IMR-90 (cell line): ENCODE data around the gene HS6ST2. TPM values are rescaled to one million over a fixed set of nuclear protein-coding genes. Genes with fewer than 3 reads are reported as not detected.

Experiments
- ATAC-seq: fragments of 200-7000 bp; cut with Tn5 transposase; 2 replicates; pipeline ENCODE4 v1.9.1; 2020; ENCODE audit warnings: low read depth, mild to moderate bottlenecking, moderate library complexity
- BruUV-seq: library from RNA; stranded (reverse); fragments of 400-500 nt; replicated peaks from 2 replicates; lab custom pipeline; 2021; lab: Mats Ljungman, UMichigan
- CTCF ChIA-PET: fragments of 300-600 bp; formaldehyde crosslinking; extraction: SDS; loops from one replicate; lab custom pipeline; 2021; ENCODE audit warnings: antibody characterized with exemption; lab: Yijun Ruan, JAX
- POLR2A ChIA-PET: fragments of 300-600 bp; sonication (Branson Sonifier 250); formaldehyde crosslinking; loops from one replicate; lab custom pipeline; 2022; ENCODE audit warnings: antibody characterized with exemption; ENCODE audit not compliant: unreplicated experiment; lab: Charles Lee
- DNase-seq: peaks from one replicate; pipeline ENCODE4 v3.0.0; 2013
- H2AFZ ChIP-seq: replicated peaks from 2 replicates; pipeline ENCODE3; 2013; ENCODE audit warnings: low read length, mild to moderate bottlenecking; ENCODE audit not compliant: poor library complexity
- H2AK5ac ChIP-seq: 2 replicates; pipeline ENCODE4 v1.6.1; 2013; ENCODE audit warnings: low read depth, low read length, inconsistent platforms
- H2AK9ac ChIP-seq: replicated peaks from 2 replicates; pipeline ENCODE3; 2013; ENCODE audit warnings: mild to moderate bottlenecking, low read depth, low read length, moderate library complexity; ENCODE audit not compliant: poor library complexity
- H2BK120ac ChIP-seq: 2 replicates; pipeline ENCODE4 v1.6.1; 2013; ENCODE audit warnings: low read depth, low read length, inconsistent platforms
- H2BK15ac ChIP-seq: 3 replicates; pipeline ENCODE4 v1.6.1; 2013; ENCODE audit warnings: low read depth, low read length, inconsistent platforms
- H2BK20ac ChIP-seq: 2 replicates; pipeline ENCODE4 v1.6.1; 2013; ENCODE audit warnings: low read depth, mild to moderate bottlenecking, inconsistent platforms, low read length, moderate library complexity
- H2BK5ac ChIP-seq: 2 replicates; pipeline ENCODE4 v1.6.1; 2013; ENCODE audit warnings: mild to moderate bottlenecking, low read depth, low read length, inconsistent platforms; ENCODE audit not compliant: poor library complexity, severe bottlenecking
- H3K14ac ChIP-seq: replicated peaks from 2 replicates; pipeline ENCODE4 v1.6.1; 2013; ENCODE audit warnings: low read depth, low read length, inconsistent platforms
- H3K18ac ChIP-seq: 2 replicates; pipeline ENCODE4 v1.6.1; 2013; ENCODE audit warnings: low read depth, low read length, control low read depth
- H3K23ac ChIP-seq: 2 replicates; pipeline ENCODE4 v1.6.1; 2013; ENCODE audit warnings: low read depth, low read length, inconsistent platforms
- H3K27ac ChIP-seq: 2 replicates; pipeline ENCODE4 v1.5.1; 2013; ENCODE audit warnings: mild to moderate bottlenecking, control low read depth, low read length; ENCODE audit not compliant: insufficient read depth
- H3K27me3 ChIP-seq: 2 replicates; pipeline ENCODE4 v1.6.1; 2013; ENCODE audit warnings: low read length; ENCODE audit not compliant: control insufficient read depth, insufficient read depth
- H3K36me3 ChIP-seq: 2 replicates; pipeline ENCODE4 v1.6.1; 2013; ENCODE audit warnings: low read length, mixed read lengths; ENCODE audit not compliant: control insufficient read depth, insufficient read depth
- H3K4ac ChIP-seq: 2 replicates; pipeline ENCODE4 v1.6.1; 2013; ENCODE audit warnings: low read depth, low read length, inconsistent platforms
- H3K4me1 ChIP-seq: 2 replicates; pipeline ENCODE4 v1.6.1; 2013; ENCODE audit warnings: low read length, mixed read lengths; ENCODE audit not compliant: control insufficient read depth, insufficient read depth
- H3K4me2 ChIP-seq: 2 replicates; pipeline ENCODE4 v1.6.1; 2013; ENCODE audit warnings: low read depth, mild to moderate bottlenecking, control low read depth, low read length, moderate library complexity
- H3K4me3 ChIP-seq: 2 replicates; pipeline ENCODE4 v1.5.1; 2013; ENCODE audit warnings: low read depth, mild to moderate bottlenecking, control low read depth, low read length, moderate library complexity; ENCODE audit not compliant: insufficient read depth
- H3K56ac ChIP-seq: 2 replicates; pipeline ENCODE4 v1.6.1; 2013; ENCODE audit warnings: low read length, inconsistent platforms; ENCODE audit not compliant: insufficient read depth; ENCODE audit errors: extremely low read depth
- H3K79me1 ChIP-seq, 2 experiments: 2 replicates each; pipeline ENCODE4 v1.6.1; 2013; ENCODE audit warnings: low read length in 2 of 2, inconsistent platforms in 1 of 2, low read depth in 1 of 2
- H3K9ac ChIP-seq: 2 replicates; pipeline ENCODE4 v1.6.1; 2013; ENCODE audit warnings: low read depth, low read length, control low read depth
- H3K9me1 ChIP-seq: 2 replicates; pipeline ENCODE4 v1.6.1; 2013; ENCODE audit warnings: low read length, inconsistent platforms; ENCODE audit not compliant: insufficient read depth
- H3K9me3 ChIP-seq: 2 replicates; pipeline ENCODE4 v1.6.1; 2013; ENCODE audit warnings: low read length; ENCODE audit not compliant: control insufficient read depth, insufficient read depth
- H4K20me1 ChIP-seq: 2 replicates; pipeline ENCODE4 v1.6.1; 2013; ENCODE audit warnings: low read length, inconsistent platforms; ENCODE audit not compliant: insufficient read depth
- H4K5ac ChIP-seq: 2 replicates; pipeline ENCODE4 v1.6.1; 2013; ENCODE audit warnings: mild to moderate bottlenecking, low read depth, low read length, control low read depth
- H4K8ac ChIP-seq, 2 experiments: 2 replicates each; pipeline ENCODE4 v1.6.1; 2013; ENCODE audit warnings: low read depth in 2 of 2, low read length in 2 of 2, control low read depth in 1 of 2, inconsistent platforms in 1 of 2
- H4K91ac ChIP-seq: 2 replicates; pipeline ENCODE4 v1.6.1; 2013; ENCODE audit warnings: low read depth, low read length, inconsistent platforms; ENCODE audit not compliant: insufficient read depth
- BHLHE40 ChIP-seq: fragments of 150-350 bp; IDR thresholded peaks from 2 replicates; pipeline ENCODE4 v1.6.1; 2016; ENCODE audit warnings: mild to moderate bottlenecking, low read depth, low read length
- CEBPB ChIP-seq: IDR thresholded peaks from 2 replicates; pipeline ENCODE4 v1.6.1; 2012; ENCODE audit warnings: low read depth, low read length, improper control_type of control experiment
- CHD1 ChIP-seq: IDR thresholded peaks from 2 replicates; pipeline ENCODE4 v1.6.1; 2012; ENCODE audit warnings: low read depth, low read length, improper control_type of control experiment
- CTCF ChIP-seq: conservative IDR thresholded peaks from 2 replicates; pipeline ENCODE4 v1.5.1; 2012; ENCODE audit warnings: mild to moderate bottlenecking, low read depth, low read length, improper control_type of control experiment
- ELK1 ChIP-seq: fragments of 150-350 bp; IDR thresholded peaks from 2 replicates; pipeline ENCODE4 v1.6.1; 2016; ENCODE audit warnings: low read depth, mild to moderate bottlenecking, low read length, moderate library complexity, borderline replicate concordance
- FOS ChIP-seq: fragments of 150-350 bp; IDR thresholded peaks from 2 replicates; pipeline ENCODE4 v1.6.1; 2016; ENCODE audit warnings: low read depth, low read length
- MAFK ChIP-seq: IDR thresholded peaks from 2 replicates; pipeline ENCODE4 v1.6.1; 2012; ENCODE audit warnings: low read depth, low read length, improper control_type of control experiment
- MAZ ChIP-seq: IDR thresholded peaks from 2 replicates; pipeline ENCODE4 v1.6.1; 2012; ENCODE audit warnings: low read depth, mild to moderate bottlenecking, low read length, improper control_type of control experiment, moderate library complexity, borderline replicate concordance
- MXI1 ChIP-seq: IDR thresholded peaks from 2 replicates; pipeline ENCODE4 v1.6.1; 2012; ENCODE audit warnings: low read depth, mild to moderate bottlenecking, low read length, moderate library complexity, borderline replicate concordance
- NFE2L2 ChIP-seq: fragments of 150-350 bp; IDR thresholded peaks from 2 replicates; pipeline ENCODE4 v1.6.1; 2016; ENCODE audit warnings: low read depth, mild to moderate bottlenecking, low read length
- POLR2A ChIP-seq: IDR thresholded peaks from 2 replicates; pipeline ENCODE4 v1.6.1; 2012; ENCODE audit warnings: mild to moderate bottlenecking, low read depth, low read length
- RAD21 ChIP-seq: IDR thresholded peaks from 2 replicates; pipeline ENCODE4 v1.6.1; 2012; ENCODE audit warnings: low read length, improper control_type of control experiment
- RCOR1 ChIP-seq: IDR thresholded peaks from 2 replicates; pipeline ENCODE4 v1.6.1; 2012; ENCODE audit warnings: mild to moderate bottlenecking, low read length, improper control_type of control experiment; ENCODE audit not compliant: insufficient replicate concordance
- RFX5 ChIP-seq: IDR thresholded peaks from 2 replicates; pipeline ENCODE4 v1.8.0; 2012; ENCODE audit warnings: low read depth, mild to moderate bottlenecking, low read length, moderate library complexity
- SMC3 ChIP-seq: fragments of 150-350 bp; IDR thresholded peaks from 2 replicates; pipeline ENCODE4 v1.6.1; 2016; ENCODE audit warnings: low read depth, mild to moderate bottlenecking, antibody characterized with exemption, low read length, moderate library complexity
- USF2 ChIP-seq: fragments of 150-350 bp; IDR thresholded peaks from 2 replicates; pipeline ENCODE4 v1.6.1; 2017; ENCODE audit warnings: mild to moderate bottlenecking, antibody characterized with exemption, low read length, low read depth
- WGBS, 2 experiments: methylation state at CpG; one replicate each; pipeline versions ENCODE4 v1.1.5 to v1.1.7; 2013; ENCODE audit warnings: missing lambda C conversion rate in 2 of 2; ENCODE audit not compliant: insufficient read length in 1 of 2; ENCODE audit errors: extremely low coverage in 2 of 2; 5-methylcytosine and 5-hydroxymethylcytosine counted together
- dilution Hi-C: fragments of 300-500 bp; cut with HindIII; formaldehyde crosslinking; loops from one replicate; pipeline ENCODE4 v1.14.3; 2018; ENCODE audit warnings: low sequenced_read_pairs; ENCODE audit not compliant: unreplicated experiment
- in situ Hi-C: fragments of 300-500 bp; cut with MboI; formaldehyde crosslinking; loops from 3 replicates; pipeline ENCODE4 v1.14.3; 2019; ENCODE audit warnings: low sequenced_read_pairs, inconsistent platforms, mixed read lengths
- intact Hi-C: fragments of 100-400 bp; cut with micrococcal nuclease; formaldehyde crosslinking; loops from 2 replicates; pipeline ENCODE4 v1.10.0; 2022
- polyA plus RNA-seq, 3 experiments: library from polyadenylated mRNA; depleted of rRNA; stranded (reverse); fragments of >200 nt; gene quantifications; 2 replicates each; pipeline ENCODE4 v1.2.3, GENCODE V29; 2012; ENCODE audit warnings: low replicate concordance in 1 of 3
- total RNA-seq: library from RNA; depleted of rRNA; stranded (reverse); fragments of >200 nt; gene quantifications from 2 replicates; pipeline ENCODE4 v1.2.3, GENCODE V29; 2012

The HS6ST2 gene
- total and polyA plus RNA-seq, 2 of the 4 experiments (the other 2 are of a cell fraction) = not detected

- H4K20me1 ChIP-seq = no peaks in the 10 kb centered on the region
- no peak overlapping the region for H4K8ac ChIP-seq
- CTCF ChIA-PET = no interaction called here
- BruUV-seq = no TSS peak
- no peak overlapping the region for H3K4me2 ChIP-seq
- no peak overlapping the region for H3K4me3 ChIP-seq
- in situ Hi-C loops = no loop called here
- DNase-seq (no peak), ATAC-seq (no peak)
- no peak overlapping the region for H4K5ac ChIP-seq
- H4K91ac ChIP-seq = no peak overlapping the region
- H3K4ac ChIP-seq = no peak overlapping the region
- H3K27me3 ChIP-seq = peaks cover 8% of the 10 kb centered on the region; the same call in 1 of the 2 replicates
- no peaks in the 10 kb centered on the region for H3K4me1 ChIP-seq
- no peaks in the 10 kb centered on the region for H3K79me1 ChIP-seq
- H3K14ac ChIP-seq = no peak overlapping the region
- intact Hi-C loops = no loop called here
- no peak overlapping the region for H2BK15ac ChIP-seq
- no peaks in the 10 kb centered on the region for H3K9me3 ChIP-seq
- H3K9me1 ChIP-seq = no peaks in the 10 kb centered on the region
- no peak overlapping the region for H2AFZ ChIP-seq
- no peak overlapping the region for H3K9ac ChIP-seq
- H2AK9ac ChIP-seq = no peak overlapping the region
- no peak overlapping the region for H2BK20ac ChIP-seq
- WGBS, 2 experiments = 50% methylated on average over 1 of the region's 1 CpG; no CpG with 5 or more reads in 1 of the 2 experiments
- TF ChIP-seq POLR2A = no peak
- TF ChIP-seq MAZ = no peak
- TF ChIP-seq RAD21 = no peak
- no peak for TF ChIP-seq NFE2L2
- TF ChIP-seq MXI1 = no peak
- no peak for TF ChIP-seq USF2
- no peak for TF ChIP-seq MAFK
- TF ChIP-seq RFX5 = no peak
- TF ChIP-seq ELK1 = no peak
- no peak for TF ChIP-seq RCOR1
- TF ChIP-seq FOS = no peak
- no peak for TF ChIP-seq SMC3
- TF ChIP-seq CHD1 = no peak
- no peak for TF ChIP-seq CEBPB
- no peak for TF ChIP-seq BHLHE40
- no peak for TF ChIP-seq CTCF
- H2BK5ac ChIP-seq = no peak overlapping the region
- no peak overlapping the region for H3K23ac ChIP-seq
- no peak overlapping the region for H3K56ac ChIP-seq
- no peak overlapping the region for H2BK120ac ChIP-seq
- dilution Hi-C loops = no loop called here
- POLR2A ChIA-PET = no interaction called here
- H3K18ac ChIP-seq = no peak overlapping the region
- H3K27ac ChIP-seq = no peak overlapping the region
- no peaks in the 10 kb centered on the region for H3K36me3 ChIP-seq
- no peak overlapping the region for H2AK5ac ChIP-seq
These were observed 227.7 kb downstream of the HS6ST2 start for GRCh38 chrX:132730726-132731125.
